Ascending aorta (tissue), 2 donors: ENCODE data around the gene P2RX7. TPM values are rescaled to one million over a fixed set of nuclear protein-coding genes. Genes with fewer than 3 reads are reported as not detected.
"Not testable (repeated sequence)": the region's sequence is repeated elsewhere in the genome, so short reads cannot be mapped to it uniquely, and the experiment has no call there.

Source experiments
- DNase-seq, 2 donors: peaks; one replicate each; pipeline ENCODE4 v3.0.0-alpha.2; 2019; ENCODE audit warnings: low spot score in 2 of 2
- H3K27ac ChIP-seq, 2 donors: fragments of 200-600 bp; sonication (generic); one replicate each; pipeline ENCODE4 v1.5.1; 2016 to 2017; ENCODE audit warnings: mild to moderate bottlenecking in 1 of 2
- H3K27me3 ChIP-seq: fragments of 200-600 bp; sonication (generic); one replicate; pipeline ENCODE4 v1.5.1; 2017
- H3K36me3 ChIP-seq, 2 donors: fragments of 200-600 bp; sonication (generic); one replicate each; pipeline ENCODE4 v1.5.1; 2016
- H3K4me1 ChIP-seq, 2 donors: fragments of 200-600 bp; sonication (generic); one replicate each; pipeline ENCODE4 v1.5.1; 2016 to 2017; ENCODE audit warnings: mild to moderate bottlenecking in 1 of 2
- H3K4me3 ChIP-seq, 2 donors: fragments of 200-600 bp; sonication (generic); one replicate each; pipeline ENCODE4 v1.5.1; 2016 to 2017; ENCODE audit warnings: mild to moderate bottlenecking in 1 of 2
- H3K9me3 ChIP-seq, 2 donors: fragments of 200-600 bp; sonication (generic); one replicate each; pipeline ENCODE4 v1.5.1; 2016
- intact Hi-C: fragments of 100-400 bp; cut with DNase I; formaldehyde crosslinking; loops from one replicate; pipeline ENCODE4 v1.15.1; 2023
- total RNA-seq: library from RNA; depleted of rRNA; stranded (reverse); fragments of >200 nt; gene quantifications from one replicate; pipeline ENCODE4 v1.1.0, GENCODE V29; 2016
- TF ChIP-seq, protein P1 (sequence below), 3 experiments: fragments of 200-600 bp in 2 of 3; fragments of 450-650 bp in 1 of 3; sonication (generic) in 2 of 3; IDR thresholded peaks; one replicate each; pipeline ENCODE4 v1.5.1; 2016 to 2019; ENCODE audit warnings: antibody characterized with exemption in 3 of 3, mild to moderate bottlenecking in 1 of 3, moderate library complexity in 1 of 3

The P2RX7 gene
- total RNA-seq, 1 donor from 2014 or later = 1.1 TPM

DNA sequence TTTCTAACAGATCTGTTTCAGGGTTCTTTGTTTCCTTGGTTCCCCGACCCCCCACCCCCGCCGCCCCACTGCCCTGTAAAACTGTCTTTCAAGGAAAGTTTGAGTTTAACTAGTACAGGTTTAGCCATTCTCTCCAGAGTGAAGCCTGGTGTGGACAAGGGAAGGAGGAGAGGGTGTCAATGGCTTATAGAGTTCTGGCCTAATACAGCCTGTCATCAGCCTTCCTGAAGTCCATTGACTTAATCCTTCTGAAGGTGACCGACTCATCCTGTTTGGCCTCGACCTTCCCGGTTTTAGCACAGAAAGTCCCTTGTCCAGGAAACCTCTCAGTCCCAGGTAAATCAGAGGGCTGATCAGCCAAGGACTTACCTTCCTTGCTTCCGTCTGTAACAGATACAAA, 66.3 kb downstream of the P2RX7 start:
- no peaks in the 10 kb centered on the region for H3K4me1 ChIP-seq
- H3K27me3 ChIP-seq = no peaks in the 10 kb centered on the region
- TF ChIP-seq, protein P1, sequence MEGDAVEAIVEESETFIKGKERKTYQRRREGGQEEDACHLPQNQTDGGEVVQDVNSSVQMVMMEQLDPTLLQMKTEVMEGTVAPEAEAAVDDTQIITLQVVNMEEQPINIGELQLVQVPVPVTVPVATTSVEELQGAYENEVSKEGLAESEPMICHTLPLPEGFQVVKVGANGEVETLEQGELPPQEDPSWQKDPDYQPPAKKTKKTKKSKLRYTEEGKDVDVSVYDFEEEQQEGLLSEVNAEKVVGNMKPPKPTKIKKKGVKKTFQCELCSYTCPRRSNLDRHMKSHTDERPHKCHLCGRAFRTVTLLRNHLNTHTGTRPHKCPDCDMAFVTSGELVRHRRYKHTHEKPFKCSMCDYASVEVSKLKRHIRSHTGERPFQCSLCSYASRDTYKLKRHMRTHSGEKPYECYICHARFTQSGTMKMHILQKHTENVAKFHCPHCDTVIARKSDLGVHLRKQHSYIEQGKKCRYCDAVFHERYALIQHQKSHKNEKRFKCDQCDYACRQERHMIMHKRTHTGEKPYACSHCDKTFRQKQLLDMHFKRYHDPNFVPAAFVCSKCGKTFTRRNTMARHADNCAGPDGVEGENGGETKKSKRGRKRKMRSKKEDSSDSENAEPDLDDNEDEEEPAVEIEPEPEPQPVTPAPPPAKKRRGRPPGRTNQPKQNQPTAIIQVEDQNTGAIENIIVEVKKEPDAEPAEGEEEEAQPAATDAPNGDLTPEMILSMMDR (IDR thresholded peaks at IDR 0.05) = no peak
- no peaks in the 10 kb centered on the region for H3K36me3 ChIP-seq
- intact Hi-C loops = no loop called here
- DNase-seq = no peak
- no peak overlapping the region for H3K27ac ChIP-seq
- no peaks in the 10 kb centered on the region for H3K9me3 ChIP-seq
- H3K4me3 ChIP-seq = no peak overlapping the region

DNA sequence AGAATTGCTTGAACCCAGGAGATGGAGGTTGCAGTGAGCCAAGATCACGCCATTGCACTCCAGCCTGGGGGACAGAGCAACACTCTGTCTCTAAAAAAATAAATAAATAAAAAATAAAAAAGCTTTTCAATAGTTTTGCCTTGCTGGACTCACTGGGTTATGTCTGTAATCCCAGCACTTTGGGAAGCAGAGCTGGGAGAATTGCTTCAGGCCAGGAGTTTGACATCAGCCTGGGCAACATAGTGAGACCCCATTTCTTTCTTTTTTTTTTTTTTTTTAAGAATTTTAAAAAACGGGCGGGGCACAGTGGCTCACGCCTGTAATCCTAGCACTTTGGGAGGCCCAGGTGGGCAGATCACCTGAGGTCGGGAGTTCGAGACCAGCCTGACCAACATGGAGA, 68.5 kb downstream of the P2RX7 start:
- H3K27me3 ChIP-seq, DNase-seq, H3K9me3 ChIP-seq, H3K36me3 ChIP-seq, H3K4me3 ChIP-seq, H3K27ac ChIP-seq, H3K4me1 ChIP-seq, intact Hi-C loops: not testable (repeated sequence)

DNA sequence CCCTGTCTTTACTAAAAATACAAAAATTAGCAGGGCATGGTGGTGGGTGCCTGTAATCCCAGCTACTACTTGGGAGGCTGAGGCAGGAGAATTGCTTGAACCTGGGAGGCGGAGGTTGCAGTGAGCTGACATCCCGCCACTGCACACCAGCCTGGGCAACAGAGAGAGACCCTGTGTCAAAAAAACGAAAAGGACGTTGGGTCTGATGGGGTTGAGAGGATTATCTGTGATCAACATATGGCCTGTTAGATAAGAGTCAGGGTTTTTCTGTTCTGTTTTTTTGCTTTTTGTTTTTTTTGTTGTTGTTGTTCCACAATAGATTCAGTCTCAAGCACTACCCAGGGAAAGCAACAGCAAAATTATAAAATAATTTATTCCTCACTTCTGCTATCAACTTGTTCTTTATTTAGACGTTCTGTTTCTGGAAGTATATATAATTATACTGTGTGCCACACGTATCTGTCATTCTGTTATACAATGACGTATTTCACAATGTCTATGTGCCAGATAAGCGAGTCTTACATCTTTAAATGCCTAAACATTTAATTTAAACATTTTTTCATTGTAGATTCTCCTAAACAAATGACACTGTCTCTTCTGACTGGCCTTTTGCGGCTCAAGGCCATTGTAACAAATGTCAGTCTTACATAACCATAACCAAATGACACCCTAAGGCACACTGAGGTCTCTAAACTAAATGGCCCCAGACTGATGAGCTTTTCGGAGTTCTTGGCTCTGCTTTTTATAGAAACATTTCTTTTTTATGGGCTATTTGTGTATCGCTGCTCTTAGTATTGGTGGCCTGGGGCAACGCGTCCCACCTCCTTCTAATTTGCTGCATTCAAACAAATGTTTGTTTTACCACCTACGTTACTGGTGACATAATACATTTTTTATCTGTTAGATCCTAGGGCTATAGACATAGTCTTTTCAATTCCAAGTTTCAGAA, 70.0 kb downstream of the P2RX7 start:
- DNase-seq = no peak
- no peaks in the 10 kb centered on the region for H3K9me3 ChIP-seq
- H3K27me3 ChIP-seq = no peaks in the 10 kb centered on the region
- no peaks in the 10 kb centered on the region for H3K4me1 ChIP-seq
- H3K4me3 ChIP-seq = no peak overlapping the region
- TF ChIP-seq, protein P1 (IDR thresholded peaks at IDR 0.05) = no peak
- intact Hi-C loops = no loop called here
- H3K36me3 ChIP-seq = no peaks in the 10 kb centered on the region
- H3K27ac ChIP-seq = no peak overlapping the region

DNA sequence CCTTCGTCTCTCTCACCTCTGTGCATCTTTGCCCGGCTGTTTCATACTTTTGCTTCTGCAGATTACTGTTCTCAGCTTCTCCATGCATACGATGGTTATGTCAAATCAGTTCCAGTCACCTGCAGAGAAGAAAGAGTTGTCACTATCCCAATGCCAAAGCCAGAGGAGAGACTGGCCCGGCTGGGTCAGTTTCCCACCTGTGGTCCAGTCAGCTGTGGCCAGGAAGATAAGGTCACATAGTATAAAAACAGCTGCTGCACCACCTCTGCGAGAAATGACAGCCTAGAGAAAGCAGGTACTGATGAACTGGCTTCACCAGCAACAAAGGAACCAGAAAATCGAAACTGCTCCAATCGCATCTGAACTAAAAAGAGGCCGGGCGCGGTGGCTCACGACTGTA, 70.8 kb downstream of the P2RX7 start:
- Histone ChIP-seq H3K27me3 (no peaks in the 10 kb centered on the region), H3K27ac (no peak overlapping the region), H3K9me3 (no peaks in the 10 kb centered on the region), H3K36me3 (no peaks in the 10 kb centered on the region), H3K4me1 (no peaks in the 10 kb centered on the region), H3K4me3 (no peak overlapping the region)
- DNase-seq = no peak
- TF ChIP-seq, protein P1 (IDR thresholded peaks at IDR 0.05) = no peak
- intact Hi-C loops = no loop called here

DNA sequence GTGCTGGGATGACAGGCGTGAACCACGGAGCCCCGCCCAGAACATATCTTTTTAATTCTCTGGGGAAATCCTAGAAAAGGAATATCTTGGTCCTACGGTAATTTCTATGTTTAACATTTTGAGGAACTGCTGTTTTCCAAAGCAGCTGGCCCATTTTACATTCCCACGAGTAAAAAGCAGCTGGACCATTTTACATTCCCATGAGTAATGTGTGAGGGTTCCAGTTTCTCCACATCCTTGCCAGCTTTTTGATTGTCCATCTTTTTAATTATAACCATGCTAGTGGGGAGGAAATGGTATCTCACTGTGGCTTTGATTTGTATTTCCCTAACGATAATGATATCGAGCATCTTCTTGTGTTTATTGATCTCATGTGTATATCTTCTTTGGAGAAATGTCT, 72.8 kb downstream of the P2RX7 start:
- intact Hi-C loops = no loop called here
- TF ChIP-seq, protein P1 (IDR thresholded peaks at IDR 0.05) = no peak
- no peak for DNase-seq

DNA sequence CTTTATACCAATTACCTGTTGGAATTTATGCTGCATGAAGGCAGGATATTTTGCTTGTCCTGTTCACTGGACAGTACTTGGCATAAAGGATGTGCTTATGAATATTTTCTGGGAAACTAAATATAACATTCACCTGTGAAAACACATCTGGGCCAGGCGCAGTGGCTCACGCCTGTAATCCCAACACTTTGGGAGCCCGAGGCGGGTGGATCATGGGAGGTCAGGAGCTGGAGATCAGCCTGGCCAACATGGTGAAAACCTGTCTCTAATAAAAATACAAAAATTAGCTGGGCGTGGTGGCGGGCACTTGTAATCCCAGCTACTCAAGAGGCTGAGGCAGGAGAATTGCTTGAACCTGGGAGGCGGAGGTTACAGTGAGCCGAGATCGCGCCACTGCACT, 75.9 kb downstream of the P2RX7 start:
- H3K4me1 ChIP-seq, H3K4me3 ChIP-seq, H3K27me3 ChIP-seq, intact Hi-C loops, H3K27ac ChIP-seq, H3K9me3 ChIP-seq, DNase-seq, H3K36me3 ChIP-seq: not testable (repeated sequence)

More for the DNA sequence above, 72.8 kb downstream of the P2RX7 start:
- no peaks in the 10 kb centered on the region for H3K36me3 ChIP-seq
- no peak overlapping the region for H3K4me3 ChIP-seq
- H3K4me1 ChIP-seq = peaks cover 0 to under 1% of the 10 kb centered on the region in 2 donors
- H3K27ac ChIP-seq = no peak overlapping the region
- H3K9me3 ChIP-seq = no peaks in the 10 kb centered on the region
- no peaks in the 10 kb centered on the region for H3K27me3 ChIP-seq
